PFSK-1 (cell line): ENCODE results near the gene ABCD1.

ENCODE experiments used
- FOXP2 ChIP-seq: optimal IDR thresholded peaks from 2 replicates; pipeline ENCODE3; 2011; ENCODE audit warnings: borderline replicate concordance, control low read depth, inconsistent platforms; ENCODE audit not compliant: insufficient read depth; ENCODE audit errors: extremely low read length, extremely low read depth
- POLR2AphosphoS5 ChIP-seq: IDR thresholded peaks from 2 replicates; pipeline ENCODE4 v1.6.1; 2012; ENCODE audit warnings: low read depth, mild to moderate bottlenecking, control low read depth, low read length, moderate library complexity
- REST ChIP-seq, 2 experiments: IDR thresholded peaks; 2 replicates each; pipeline versions ENCODE4 v1.6.1 to v1.8.0; 2011 to 2012; ENCODE audit warnings: low read depth in 2 of 2, low read length in 2 of 2, control low read depth in 1 of 2, inconsistent platforms in 1 of 2, mild to moderate bottlenecking in 1 of 2, moderate library complexity in 1 of 2; ENCODE audit not compliant: insufficient read depth in 1 of 2
- SIN3A ChIP-seq: IDR thresholded peaks from 2 replicates; pipeline ENCODE4 v1.6.1; 2012; ENCODE audit warnings: mild to moderate bottlenecking, low read length, moderate library complexity, borderline replicate concordance; ENCODE audit not compliant: insufficient read depth
- TAF1 ChIP-seq: IDR thresholded peaks from 2 replicates; pipeline ENCODE4 v1.6.1; 2012; ENCODE audit warnings: low read length, control low read depth, borderline replicate concordance; ENCODE audit not compliant: insufficient read depth

Gene ABCD1

GRCh38 chrX:153740631-153741222 is 16.1 kb downstream of the ABCD1 start:
- TF ChIP-seq FOXP2 (no peak), REST (IDR thresholded peaks at IDR 0.05; ENCODE audit: insufficient read depth in 1 of 2, low read depth in 2 of 2, low read length in 2 of 2) (no peak), SIN3A (no peak), TAF1 (no peak), POLR2AphosphoS5 (no peak)

GRCh38 chrX:153741446-153741845 is 16.8 kb downstream of the ABCD1 start:
- TF ChIP-seq REST (IDR thresholded peaks at IDR 0.05; ENCODE audit: insufficient read depth in 1 of 2, low read depth in 2 of 2, low read length in 2 of 2), result no peak
- no peak for TF ChIP-seq FOXP2
- TF ChIP-seq SIN3A, result no peak
- no peak for TF ChIP-seq POLR2AphosphoS5
- no peak for TF ChIP-seq TAF1

GRCh38 chrX:153744210-153745066 is 19.8 kb downstream of the ABCD1 start:
- TF ChIP-seq SIN3A, result no peak
- TF ChIP-seq FOXP2, result no peak
- no peak for TF ChIP-seq POLR2AphosphoS5
- TF ChIP-seq TAF1, result no peak
- no peak for TF ChIP-seq REST (IDR thresholded peaks at IDR 0.05; ENCODE audit: insufficient read depth in 1 of 2, low read depth in 2 of 2, low read length in 2 of 2)

GRCh38 chrX:153746359-153746758 is 21.7 kb downstream of the ABCD1 start:
- TF ChIP-seq REST (IDR thresholded peaks at IDR 0.05; ENCODE audit: insufficient read depth in 1 of 2, low read depth in 2 of 2, low read length in 2 of 2) (no peak), SIN3A (no peak), POLR2AphosphoS5 (no peak), TAF1 (no peak), FOXP2 (no peak)
